ENCODE measurements around the gene BHLHA9.
"Not testable (repeated sequence)": the region's sequence is repeated elsewhere in the genome, so short reads cannot be mapped to it uniquely, and the experiment has no call there.

Gene BHLHA9

DNA sequence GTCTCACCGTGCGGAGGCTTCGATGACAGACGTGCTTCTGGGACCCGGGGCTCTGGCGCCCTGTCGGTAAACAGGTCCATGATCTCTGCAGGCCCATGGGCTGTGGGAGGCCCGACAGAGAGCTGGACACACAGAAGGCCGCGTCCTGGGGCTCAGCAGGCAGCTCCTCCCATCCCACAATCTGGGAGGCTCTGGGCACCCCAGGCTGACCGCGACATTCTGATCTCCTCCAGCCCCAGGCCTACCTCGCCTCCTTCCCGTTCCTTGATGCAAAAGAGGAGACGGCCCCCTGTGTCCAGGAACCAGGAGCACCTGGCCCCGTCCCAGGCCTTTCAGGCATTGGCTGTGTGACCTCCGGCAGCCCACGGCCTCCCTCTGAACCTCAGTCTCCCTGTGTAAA lies 32.5 kb downstream of the BHLHA9 start:
- no peak for DNase-seq

DNA sequence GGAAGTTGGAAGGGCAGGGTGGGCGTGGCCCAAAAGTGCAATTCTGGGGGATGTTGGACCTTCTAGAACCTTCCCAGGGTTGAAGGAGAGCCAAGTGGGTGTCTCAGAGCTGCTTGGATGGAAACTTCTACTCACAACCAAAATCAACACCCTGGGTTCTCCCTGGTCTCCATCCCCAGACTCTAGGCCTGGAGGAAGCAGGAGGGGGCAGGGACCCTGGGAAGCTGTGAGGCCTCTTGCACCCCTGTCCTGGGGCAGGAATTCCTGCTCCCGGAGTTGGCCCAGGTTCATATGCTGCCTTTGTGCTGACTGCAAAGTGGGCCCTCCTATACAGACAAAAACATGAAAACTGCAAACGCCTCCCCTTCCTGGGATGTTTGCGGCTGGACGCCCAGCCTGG lies 34.3 kb downstream of the BHLHA9 start:
- DNase-seq = no peak

DNA sequence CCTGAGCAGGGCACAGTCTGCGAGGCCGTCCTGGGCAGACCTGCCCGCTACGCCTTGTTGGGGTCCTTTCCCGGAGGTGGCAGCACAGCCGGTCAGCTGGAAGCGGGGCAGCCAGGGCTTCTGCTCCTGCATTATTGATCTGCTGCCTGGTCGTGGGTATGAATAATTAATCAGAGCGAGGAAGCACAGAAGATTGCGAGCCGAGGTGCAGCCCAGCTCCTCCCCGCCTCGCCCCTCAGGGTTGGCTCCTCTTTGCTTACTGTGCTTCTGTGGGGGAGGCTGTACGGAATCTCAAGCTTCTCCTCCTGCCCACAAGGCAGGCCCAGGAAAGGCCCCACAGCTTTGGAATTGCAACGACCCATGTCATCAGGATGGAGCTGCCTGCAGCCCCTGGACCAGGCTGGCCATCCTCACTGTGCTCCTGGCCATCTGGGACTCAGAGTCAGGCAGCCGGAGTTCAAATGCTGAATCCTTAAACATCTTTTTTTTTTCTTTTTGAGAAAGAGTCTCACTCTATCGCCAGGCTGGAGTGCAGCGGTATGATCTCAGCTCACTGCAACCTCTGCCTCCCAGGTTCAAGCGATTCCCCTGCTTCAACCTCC lies 34.8 kb downstream of the BHLHA9 start:
- DNase-seq = no peak

DNA sequence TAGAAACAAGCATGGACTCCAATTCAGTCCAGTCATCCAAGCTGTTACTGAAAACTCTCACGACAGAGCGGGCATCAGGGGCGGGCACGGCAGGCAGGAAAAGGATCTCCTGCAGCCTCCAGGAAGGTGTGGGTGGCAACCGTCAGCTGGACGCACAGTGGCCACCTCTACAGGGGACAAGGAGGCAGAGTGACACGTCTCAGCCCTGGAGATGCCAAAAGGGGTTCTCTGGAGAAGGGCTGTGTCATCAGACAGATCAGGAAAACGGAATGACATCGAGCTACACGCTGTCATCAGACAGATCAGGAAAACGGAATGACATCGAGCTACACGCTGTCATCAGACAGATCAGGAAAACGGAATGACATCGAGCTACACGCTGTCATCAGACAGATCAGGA lies 37.6 kb downstream of the BHLHA9 start:
- DNase-seq = not testable (repeated sequence)

DNA sequence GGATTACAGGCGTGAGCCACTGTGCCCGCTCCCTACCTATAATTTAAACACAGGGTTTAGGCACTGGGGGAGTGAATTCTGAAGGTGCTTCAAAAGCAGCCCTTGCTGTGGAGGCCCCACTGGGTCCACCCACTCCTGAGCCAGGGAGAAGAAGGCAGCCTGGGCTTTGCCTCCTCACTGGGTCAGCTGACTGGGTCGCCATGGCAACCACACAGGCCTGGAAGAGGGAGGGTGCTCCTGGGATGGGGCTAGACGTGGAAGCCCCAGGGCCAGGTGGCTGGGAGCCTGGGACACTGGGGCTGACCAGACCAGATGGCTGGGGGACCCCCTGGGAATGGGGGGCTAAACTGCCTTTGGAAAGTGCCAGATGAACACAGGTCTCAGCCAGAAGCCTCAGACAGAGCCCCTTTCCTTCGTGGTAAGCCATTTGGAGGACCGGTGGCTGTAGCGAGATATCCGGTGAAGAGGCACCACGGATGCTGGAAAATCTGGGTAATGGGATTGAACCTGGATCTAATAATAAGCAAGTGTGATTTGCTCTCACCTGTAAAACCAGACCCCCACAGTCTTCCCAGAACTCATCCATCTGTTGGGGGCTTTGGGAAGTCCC lies 42.1 kb downstream of the BHLHA9 start:
- no peak for DNase-seq

DNA sequence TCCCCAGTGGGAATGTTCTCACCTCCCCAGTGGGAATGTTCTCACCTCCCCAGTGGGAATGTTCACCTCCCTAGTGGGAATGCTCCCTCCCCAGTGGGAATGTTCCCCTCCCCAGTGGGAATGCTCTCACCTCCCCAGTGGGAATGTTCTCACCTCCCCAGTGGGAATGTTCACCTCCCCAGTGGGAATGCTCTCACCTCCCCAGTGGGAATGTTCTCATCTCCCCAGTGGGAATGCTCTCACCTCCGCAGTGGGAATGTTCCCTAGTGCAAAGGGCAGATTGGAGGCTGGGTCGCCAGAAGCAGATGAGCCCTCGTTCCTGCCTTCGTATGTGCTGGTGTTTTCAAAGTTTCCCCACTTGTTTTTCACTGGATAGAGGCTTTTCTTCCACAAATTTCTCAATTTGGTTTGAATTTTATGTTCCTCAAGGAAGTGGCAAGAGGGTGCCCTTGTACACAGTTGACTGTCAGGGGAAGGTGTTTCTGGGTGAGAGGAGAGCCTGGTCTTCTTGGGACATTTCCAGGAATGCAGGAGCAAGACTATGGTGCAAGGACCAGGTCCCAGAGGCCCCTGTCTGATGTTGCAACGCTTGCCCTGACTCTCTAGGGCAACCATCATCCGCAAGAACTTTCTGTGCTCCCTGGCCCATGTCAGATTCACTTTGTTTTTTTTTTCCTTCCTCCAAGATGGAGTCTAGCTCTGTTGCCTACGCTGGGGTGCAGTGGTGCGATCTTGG lies 43.2 kb downstream of the BHLHA9 start:
- DNase-seq = no peak

DNA sequence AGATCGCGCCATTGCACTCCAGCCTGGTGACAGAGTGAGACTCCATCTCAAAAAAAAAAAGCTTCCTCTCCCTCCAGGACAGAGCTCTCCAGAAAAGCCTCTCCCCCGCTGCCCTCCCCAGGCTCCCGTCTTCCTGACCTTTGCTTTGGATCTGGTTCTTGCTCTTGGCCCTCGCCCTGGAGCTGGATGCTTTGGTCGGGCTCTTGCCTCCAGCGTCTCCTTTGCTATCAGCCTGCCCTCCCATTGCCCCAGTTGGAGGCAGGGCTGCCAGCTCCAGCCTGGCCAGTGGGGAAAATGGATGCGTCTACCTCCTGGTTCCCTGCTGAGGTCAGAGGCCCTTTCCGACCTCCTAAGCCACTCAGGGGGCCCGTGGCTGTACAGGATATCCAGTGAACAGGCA lies 45.2 kb downstream of the BHLHA9 start:
- DNase-seq = no peak

DNA sequence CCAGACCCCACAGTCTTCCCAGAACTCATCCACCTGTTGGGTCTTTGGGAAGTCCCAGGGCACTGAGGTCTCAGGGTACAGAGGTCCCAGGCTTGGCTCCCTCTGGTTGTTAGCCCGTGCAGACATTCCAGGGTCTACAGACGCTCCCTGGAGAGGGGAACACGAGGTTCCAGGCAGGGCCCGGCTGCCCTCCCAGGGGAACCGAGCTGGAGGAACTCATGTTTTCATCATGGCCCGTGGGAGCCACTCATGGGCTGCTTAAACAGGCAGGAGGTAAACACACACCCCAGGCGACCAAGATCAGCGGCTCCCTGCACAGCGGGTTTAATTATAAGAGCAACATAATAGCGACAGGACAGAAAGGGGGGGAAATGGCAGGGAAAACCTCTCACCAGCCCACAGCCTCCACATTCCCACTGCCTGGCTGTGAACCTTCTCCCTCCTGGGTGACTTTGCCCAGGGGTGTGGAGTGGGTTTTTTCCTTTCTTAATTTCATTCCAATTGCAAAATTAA lies 45.7 kb downstream of the BHLHA9 start:
- no peak for DNase-seq

Data from CD4-positive, alpha-beta T cell treated with Interleukin-6 for 4 hours (primary cell).